Activated CD8-positive, alpha-beta memory T cell treated with anti-CD3 and anti-CD28 coated beads, Interleukin-2, amount 50 U/mL, for 24 hours (primary cell): ENCODE measurements around the gene CRY2.

ENCODE experiments used
- DNase-seq: peaks from one replicate; pipeline ENCODE4 v3.0.0-alpha.2; 2020; ENCODE audit errors: extremely low read depth

CRY2 gene

DNA sequence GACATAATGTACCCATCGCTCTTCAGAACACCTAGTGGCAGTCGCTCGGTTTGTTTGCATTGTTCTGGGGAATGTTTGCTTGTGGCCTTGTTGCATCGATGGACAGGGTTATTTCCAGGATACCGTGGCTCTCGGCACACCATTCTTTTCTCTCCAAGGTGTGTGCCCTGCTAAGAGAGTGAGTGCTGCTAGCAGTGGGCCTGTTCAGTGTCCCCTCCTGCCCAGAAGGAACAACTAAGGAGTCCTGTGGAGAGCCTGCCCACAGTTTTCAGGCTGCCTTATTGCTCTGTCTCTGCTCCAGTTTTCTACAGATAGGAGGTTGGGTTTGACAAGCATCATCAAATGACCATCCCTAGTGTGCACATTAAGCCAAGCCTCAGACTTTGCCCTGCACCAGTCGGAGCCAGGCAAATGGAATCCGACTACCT lies 1.4 kb downstream of the CRY2 start:
- no peak for DNase-seq

- DNase-seq, result no peak
Measured at GRCh38 chr11:45850446-45850845, 3.2 kb downstream of the CRY2 start.

GRCh38 chr11:45851228-45851627 lies 4.0 kb downstream of the CRY2 start:
- DNase-seq, result no peak

DNA sequence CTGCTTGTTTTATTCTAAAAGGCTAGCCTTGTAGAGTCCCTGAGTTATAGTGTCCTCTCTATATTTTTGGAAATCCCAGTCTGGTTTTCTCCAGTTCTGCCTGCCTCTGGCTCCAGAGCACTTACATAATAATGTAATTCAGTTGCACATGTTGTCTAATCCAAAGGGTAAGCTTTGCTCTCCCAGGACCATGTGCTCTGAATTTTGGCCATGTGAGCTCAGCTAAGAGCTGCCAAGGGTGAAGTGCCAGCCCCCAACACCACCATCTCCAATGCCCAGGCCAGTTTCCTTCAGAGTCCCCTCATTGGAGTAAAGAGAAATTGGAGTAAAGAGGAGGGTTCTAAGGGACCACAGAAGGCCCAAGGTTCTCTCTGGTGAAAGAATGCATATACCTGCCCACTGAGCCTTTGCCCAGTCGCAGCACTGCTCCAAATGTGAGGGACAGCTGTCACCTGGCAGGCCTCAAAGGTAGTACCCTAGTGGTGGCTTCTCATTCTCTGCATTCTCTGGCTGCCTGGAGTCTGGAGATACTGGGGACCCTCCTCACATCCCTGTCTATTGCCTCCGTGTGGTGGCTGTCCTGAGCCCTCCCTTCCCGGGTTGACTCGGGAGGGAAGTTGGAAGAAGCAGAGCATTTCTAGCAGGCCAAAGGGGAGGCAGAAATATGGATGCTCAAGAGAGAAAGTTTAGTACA lies 4.9 kb downstream of the CRY2 start:
- DNase-seq, result no peak

DNA sequence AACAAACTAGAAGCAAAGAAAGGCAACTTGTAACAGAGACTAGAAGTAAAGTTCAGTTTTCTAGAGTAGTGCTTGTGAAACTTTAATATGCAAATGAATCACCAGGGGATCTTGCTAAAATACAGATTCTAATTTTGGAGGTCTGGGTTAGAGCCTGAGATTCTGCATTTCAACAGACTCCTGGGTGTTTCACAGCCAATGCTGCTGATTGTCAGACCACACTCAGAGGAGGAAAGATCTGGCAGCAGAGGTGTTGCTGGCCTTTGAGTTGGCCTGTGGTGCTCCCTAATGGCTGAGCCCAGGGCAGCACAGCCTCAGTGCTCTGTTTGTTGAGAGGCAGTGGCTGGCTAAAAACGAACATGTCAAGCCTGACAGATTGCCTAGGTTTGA lies 5.4 kb downstream of the CRY2 start:
- DNase-seq, result no peak

DNA sequence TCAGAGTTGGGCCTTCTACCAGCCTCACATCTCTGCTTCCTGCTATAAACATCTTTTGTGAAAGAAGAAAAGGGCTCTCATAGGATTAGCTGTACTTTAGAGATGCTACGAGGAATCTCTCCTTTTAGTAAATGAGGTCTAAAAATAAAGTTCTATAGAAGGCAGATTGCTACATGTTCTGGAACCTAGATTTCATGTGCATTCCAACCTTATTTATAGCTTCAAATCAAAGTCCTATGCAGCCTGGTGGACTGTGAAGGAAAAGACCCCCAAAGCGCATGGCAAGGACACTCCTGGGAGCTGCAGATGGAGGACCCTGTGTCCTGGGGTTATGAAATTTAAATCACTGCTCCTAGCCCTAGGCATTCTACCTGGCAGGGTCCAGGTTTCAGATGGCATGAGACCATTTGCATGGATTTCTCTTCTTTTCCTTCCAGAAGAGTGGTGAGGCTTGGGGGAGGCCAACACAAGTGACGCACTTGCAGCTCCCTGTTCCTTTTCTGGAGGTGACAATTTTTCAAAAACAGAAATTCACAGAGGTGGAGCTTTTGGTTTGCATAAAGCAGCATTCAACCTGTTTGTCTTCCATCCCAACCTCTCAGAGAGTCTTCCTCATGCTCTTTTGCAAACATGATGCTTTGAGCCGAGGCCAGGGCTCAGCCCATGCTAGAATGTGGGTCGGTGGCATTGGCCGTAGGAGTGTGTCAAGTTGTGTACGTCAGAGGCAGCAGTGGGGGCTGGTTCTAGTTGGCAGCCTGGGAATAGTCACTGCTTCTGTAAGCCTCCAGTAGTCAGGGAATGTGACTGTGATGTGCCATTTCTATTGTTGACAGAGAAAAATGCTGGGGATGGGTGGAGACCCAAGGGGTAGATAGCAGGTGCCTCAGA lies 6.3 kb downstream of the CRY2 start:
- DNase-seq, result no peak

- no peak for DNase-seq
Measured at GRCh38 chr11:45855308-45855707, 8.0 kb downstream of the CRY2 start.

- DNase-seq, result no peak
Measured at GRCh38 chr11:45856044-45856468, 8.8 kb downstream of the CRY2 start.

- no peak for DNase-seq
Measured at GRCh38 chr11:45857961-45858474, 10.7 kb downstream of the CRY2 start.

DNA sequence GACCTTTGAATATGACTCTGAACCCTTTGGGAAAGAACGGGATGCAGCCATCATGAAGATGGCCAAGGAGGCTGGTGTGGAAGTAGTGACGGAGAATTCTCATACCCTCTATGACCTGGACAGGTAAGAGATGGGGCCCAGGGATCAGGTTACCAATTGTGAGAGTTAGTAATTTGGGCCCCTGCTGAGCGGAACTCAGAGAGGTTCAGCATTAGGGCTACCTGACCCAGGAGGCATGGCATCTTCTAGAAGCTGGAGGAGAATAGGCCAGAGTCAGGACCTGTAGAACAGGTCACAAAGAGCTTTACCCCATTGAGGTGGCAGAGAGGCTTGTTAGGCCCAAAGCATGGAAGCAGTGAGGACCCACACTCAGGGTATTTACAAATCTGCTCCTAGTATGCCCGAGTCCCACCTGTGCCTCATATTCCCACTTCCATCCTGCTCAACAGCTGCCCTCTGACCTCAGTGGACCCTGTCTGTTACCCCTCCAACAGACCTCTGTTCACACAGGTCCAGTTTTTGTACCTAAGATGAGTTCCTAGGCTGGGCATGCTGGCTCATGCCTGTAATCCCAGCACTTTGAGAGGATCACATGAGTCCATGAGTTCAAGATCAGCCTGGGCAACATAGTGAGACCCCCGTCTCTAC lies 11.6 kb downstream of the CRY2 start:
- no peak for DNase-seq

- DNase-seq, result no peak
Measured at GRCh38 chr11:45859661-45860140, 12.4 kb downstream of the CRY2 start.

DNA sequence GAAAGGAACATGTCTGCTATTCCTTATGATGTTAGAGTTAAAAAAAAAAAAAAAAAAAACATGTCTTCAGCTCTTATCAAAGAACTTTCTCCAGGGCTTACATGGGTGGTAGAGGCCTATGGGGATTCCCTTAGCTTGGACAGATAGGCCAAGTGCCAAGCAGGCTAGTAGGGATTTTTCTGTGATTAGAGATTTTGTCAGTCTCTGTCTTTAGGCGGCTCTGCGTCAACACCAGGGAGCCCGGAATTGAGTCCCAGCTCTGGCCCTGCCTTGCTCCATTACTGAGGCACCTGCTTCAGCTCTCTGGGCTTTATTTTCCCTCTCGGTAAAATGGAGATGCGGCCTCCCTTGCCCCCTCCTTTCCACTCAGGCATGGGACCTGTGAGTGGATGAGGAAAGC lies 13.1 kb downstream of the CRY2 start:
- DNase-seq, result no peak

DNA sequence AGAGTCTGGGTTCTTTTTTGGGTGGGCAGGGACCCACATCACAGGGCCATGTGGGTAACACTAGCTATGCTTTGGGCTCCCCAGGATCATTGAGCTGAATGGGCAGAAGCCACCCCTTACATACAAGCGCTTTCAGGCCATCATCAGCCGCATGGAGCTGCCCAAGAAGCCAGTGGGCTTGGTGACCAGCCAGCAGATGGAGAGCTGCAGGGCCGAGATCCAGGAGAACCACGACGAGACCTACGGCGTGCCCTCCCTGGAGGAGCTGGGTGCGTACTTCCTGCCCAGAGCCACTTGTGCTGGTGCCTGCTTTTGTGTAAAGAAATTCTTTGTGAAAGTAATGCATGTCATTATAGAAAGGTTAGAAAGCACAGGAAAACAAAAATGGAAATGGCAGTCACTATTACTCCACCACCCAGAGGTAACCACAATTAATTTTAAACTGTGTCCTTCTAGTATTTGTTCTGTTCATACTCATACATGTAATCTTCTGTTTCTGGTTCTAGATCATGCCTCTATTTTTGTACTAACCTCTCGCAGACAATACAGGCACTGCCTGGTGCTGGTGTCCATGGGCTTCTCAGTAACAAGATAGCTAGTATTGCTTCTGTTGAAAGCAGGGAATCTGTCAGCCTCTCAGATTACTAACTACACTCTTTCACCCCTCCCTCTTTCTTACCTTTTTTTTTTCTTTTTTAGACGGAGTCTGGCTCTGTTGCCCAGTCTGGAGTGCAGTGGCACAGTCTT lies 13.7 kb downstream of the CRY2 start:
- DNase-seq, result no peak

- no peak for DNase-seq
Measured at GRCh38 chr11:45864041-45864440, 16.8 kb downstream of the CRY2 start.

- no peak for DNase-seq
Measured at GRCh38 chr11:45869551-45869950, 22.3 kb downstream of the CRY2 start.

- DNase-seq, result no peak
Measured at GRCh38 chr11:45870706-45871105, 23.4 kb downstream of the CRY2 start.

DNA sequence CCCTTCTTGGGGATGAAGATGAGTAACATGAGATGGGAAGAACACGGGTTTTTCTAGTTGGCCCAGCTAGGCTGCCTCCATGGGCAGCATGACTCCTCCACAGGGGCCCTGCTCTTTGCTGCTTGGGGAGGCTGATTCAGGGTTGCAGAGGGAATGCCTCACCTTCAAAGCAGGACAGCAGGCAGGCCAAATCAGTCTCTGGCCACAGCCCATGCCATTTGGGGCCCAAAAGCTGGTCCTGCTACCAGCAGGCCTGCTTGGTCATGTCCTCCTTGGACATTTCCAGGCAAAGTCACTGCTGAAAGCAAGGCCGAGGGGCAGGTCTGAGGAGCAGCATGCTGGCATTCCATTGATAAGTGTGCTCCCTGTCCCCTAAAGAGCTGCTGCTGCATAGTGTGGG lies 24.4 kb downstream of the CRY2 start:
- DNase-seq, result no peak

DNA sequence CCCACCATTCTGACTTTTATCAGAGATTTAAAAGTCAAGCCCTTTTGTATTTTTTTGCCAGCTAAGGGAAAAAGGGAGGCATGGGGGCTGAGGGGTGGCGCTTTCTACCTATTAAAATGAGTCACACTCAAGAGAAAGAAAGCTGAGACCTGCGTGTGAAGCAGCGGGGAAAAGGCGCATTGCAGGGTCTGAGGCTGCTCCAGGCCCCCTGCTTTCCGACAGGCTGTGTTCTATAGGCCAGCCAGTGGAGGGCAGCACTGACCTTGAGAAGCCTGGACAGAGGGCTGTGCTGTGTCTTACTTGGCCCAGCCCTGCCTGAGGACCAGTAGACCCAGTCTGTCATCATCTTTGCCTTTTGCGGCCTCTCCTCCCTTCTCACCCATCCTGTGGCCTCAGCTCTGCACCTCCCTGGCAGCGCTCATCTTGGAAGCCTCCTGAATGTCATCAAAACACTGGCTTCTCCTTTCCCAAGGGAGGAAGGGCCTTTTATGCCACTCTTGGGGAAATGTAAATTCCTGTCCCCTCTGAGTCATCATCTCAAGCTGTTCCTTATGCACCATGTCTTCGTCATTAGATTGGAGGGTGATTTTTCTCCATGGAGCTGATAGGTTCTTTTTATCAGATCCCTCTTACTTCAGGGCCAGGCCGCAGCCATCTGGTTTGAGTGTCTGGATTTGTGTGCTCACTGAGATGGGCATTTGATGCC lies 25.5 kb downstream of the CRY2 start:
- no peak for DNase-seq

GRCh38 chr11:45876401-45876800 lies 29.1 kb downstream of the CRY2 start:
- DNase-seq, result no peak

- no peak for DNase-seq
Measured at GRCh38 chr11:45877221-45877620, 29.9 kb downstream of the CRY2 start.

GRCh38 chr11:45877845-45878244 lies 30.6 kb downstream of the CRY2 start:
- DNase-seq, result no peak
